Measurements from ENCODE around the gene SEC16A. TPM values are rescaled to one million over a fixed set of nuclear protein-coding genes. Genes with fewer than 3 reads are reported as not detected.

Gene SEC16A
- total RNA-seq, 4 donors from 2014 or later = 35.5 to 71.0 (median 50.5) TPM

DNA sequence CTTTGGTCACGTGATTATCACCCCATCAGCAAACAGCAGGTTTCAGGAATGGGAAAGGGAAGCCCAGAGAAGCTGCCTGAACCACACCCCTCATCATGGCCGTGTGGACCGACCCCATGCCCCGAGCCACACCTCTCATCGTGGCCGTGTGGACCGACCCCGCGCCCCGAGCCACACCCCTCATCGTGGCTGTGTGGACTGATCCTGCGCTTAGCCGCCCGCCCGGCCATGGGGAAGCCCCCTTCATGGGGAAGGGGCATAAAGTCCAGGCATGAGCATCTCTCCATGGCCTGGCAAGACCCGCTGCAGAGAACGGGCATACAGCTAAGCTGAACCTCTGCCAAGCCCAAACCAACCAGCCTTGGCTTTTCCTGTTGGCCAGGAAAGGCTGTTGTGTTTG is 89.3 kb downstream of the SEC16A start:
- Histone ChIP-seq H3K27me3 (no peaks in the 10 kb centered on the region), H3K4me3 (no peak overlapping the region), H3K9me3 (no peaks in the 10 kb centered on the region), H3K4me1 (peaks cover 0 to 7% (median 2%) of the 10 kb centered on the region in 3 donors), H3K27ac (no peak overlapping the region), H3K36me3 (peaks cover 0 to 97% of the 10 kb centered on the region in 2 donors)
- TF ChIP-seq EP300 (IDR thresholded peaks at IDR 0.05) (no peak), POLR2A (IDR thresholded peaks at IDR 0.05) (no peak), POLR2AphosphoS5 (IDR thresholded peaks at IDR 0.05) (no peak), CTCF (IDR thresholded peaks at IDR 0.05) (no peak)
- ATAC-seq = no peak
- WGBS, 2 donors (ENCODE audit: low coverage in 1 of 2) = no CpG with 5 or more reads among the region's 17 CpGs

- Histone ChIP-seq H3K9me3 (no peaks in the 10 kb centered on the region), H3K27me3 (no peaks in the 10 kb centered on the region), H3K4me1 (no peaks in the 10 kb centered on the region), H3K4me3 (no peak overlapping the region), H3K27ac (no peak overlapping the region), H3K36me3 (peaks cover 0 to 97% of the 10 kb centered on the region in 2 donors)
- TF ChIP-seq POLR2A (IDR thresholded peaks at IDR 0.05) (no peak), POLR2AphosphoS5 (IDR thresholded peaks at IDR 0.05) (no peak), CTCF (IDR thresholded peaks at IDR 0.05) (no peak), EP300 (IDR thresholded peaks at IDR 0.05) (no peak)
- ATAC-seq = peak; percentile 23
- 60 to 90% methylated on average over 1 to 2 of the region's 21 CpGs for WGBS, 2 donors (ENCODE audit: low coverage in 1 of 2)
These were observed 90.0 kb downstream of the SEC16A start for GRCh38 chr9:136392538-136393449.

- H3K4me1 ChIP-seq = no peaks in the 10 kb centered on the region
- H3K4me3 ChIP-seq = no peak overlapping the region
- WGBS, 2 donors (ENCODE audit: low coverage in 1 of 2) = 69 to 100% methylated on average over 4 to 9 of the region's 28 CpGs
- no peak for ATAC-seq
- H3K27me3 ChIP-seq = no peaks in the 10 kb centered on the region
- H3K27ac ChIP-seq = no peak overlapping the region
- TF ChIP-seq POLR2AphosphoS5 (IDR thresholded peaks at IDR 0.05) (no peak), CTCF (IDR thresholded peaks at IDR 0.05) (no peak), EP300 (IDR thresholded peaks at IDR 0.05) (no peak), POLR2A (IDR thresholded peaks at IDR 0.05) (no peak)
- H3K9me3 ChIP-seq = no peaks in the 10 kb centered on the region
- peaks cover 0 to 97% of the 10 kb centered on the region in 2 donors for H3K36me3 ChIP-seq
These were observed 90.9 kb downstream of the SEC16A start for GRCh38 chr9:136391737-136392537.

Small RNAs within 50 kb of the gene (small RNA-seq; reads per million reads assigned to genes)
- 0 reads per million in 4 donors for gene MIR4673

Other genes with a start within 250 kb of the SEC16A start
- gene QSOX2, start 237.2 kb downstream of the SEC16A start, total RNA-seq = 1 to 10 TPM; 3.4 to 7.2 (median 5.2) TPM
- gene CCDC187, start 178.9 kb downstream of the SEC16A start, total RNA-seq = not detected
- 10 to 100 TPM in 3 of 4 donors, 1 to 10 TPM in 1; 10.0 to 14.9 (median 13.0) TPM for gene GPSM1, start 155.5 kb downstream of the SEC16A start, total RNA-seq
- gene DNLZ, start 119.3 kb downstream of the SEC16A start, total RNA-seq = 10 to 100 TPM in 3 of 4 donors, 1 to 10 TPM in 1; 8.4 to 23.7 (median 15.7) TPM
- 1 to 10 TPM; 1.3 to 2.3 (median 1.8) TPM for gene CARD9, start 109.4 kb downstream of the SEC16A start, total RNA-seq
- gene SNAPC4, start 82.9 kb downstream of the SEC16A start, total RNA-seq = 1 to 10 TPM; 3.5 to 8.4 (median 5.5) TPM
- 10 to 100 TPM; 26.3 to 55.1 (median 44.0) TPM for gene ENTR1, start 72.4 kb downstream of the SEC16A start, total RNA-seq
- gene PMPCA, start 72.4 kb downstream of the SEC16A start, total RNA-seq = 10 to 100 TPM; 36.4 to 59.3 (median 39.8) TPM
- gene INPP5E, start 43.2 kb downstream of the SEC16A start, total RNA-seq = 10 to 100 TPM in 2 of 4 donors, 1 to 10 TPM in 2; 7.2 to 13.1 (median 10.0) TPM
- 10 to 100 TPM; 31.1 to 72.1 (median 44.0) TPM for gene NOTCH1, start 63.0 kb upstream of the SEC16A start, total RNA-seq
- gene EGFL7, start 179.9 kb upstream of the SEC16A start, total RNA-seq = 10 to 100 TPM; 38.8 to 81.0 (median 56.4) TPM
- 10 to 100 TPM; 28.8 to 43.6 (median 38.4) TPM for gene AGPAT2, start 204.4 kb upstream of the SEC16A start, total RNA-seq
- 10 to 100 TPM in 2 of 4 donors, 1 to 10 TPM in 2; 7.8 to 24.4 (median 11.2) TPM for gene DIPK1B, start 229.5 kb upstream of the SEC16A start, total RNA-seq